ENCODE data around the gene MLPH. TPM values are rescaled to one million over a fixed set of nuclear protein-coding genes. Genes with fewer than 3 reads are reported as not detected.

Gene MLPH
- polyA plus RNA-seq, 1 of the 3 experiments (the other 2 are of a cell fraction), result 93.6 TPM

GRCh38 chr2:237565974-237566373, 78.9 kb downstream of the MLPH start (continued):
- TF ChIP-seq, protein P1, sequence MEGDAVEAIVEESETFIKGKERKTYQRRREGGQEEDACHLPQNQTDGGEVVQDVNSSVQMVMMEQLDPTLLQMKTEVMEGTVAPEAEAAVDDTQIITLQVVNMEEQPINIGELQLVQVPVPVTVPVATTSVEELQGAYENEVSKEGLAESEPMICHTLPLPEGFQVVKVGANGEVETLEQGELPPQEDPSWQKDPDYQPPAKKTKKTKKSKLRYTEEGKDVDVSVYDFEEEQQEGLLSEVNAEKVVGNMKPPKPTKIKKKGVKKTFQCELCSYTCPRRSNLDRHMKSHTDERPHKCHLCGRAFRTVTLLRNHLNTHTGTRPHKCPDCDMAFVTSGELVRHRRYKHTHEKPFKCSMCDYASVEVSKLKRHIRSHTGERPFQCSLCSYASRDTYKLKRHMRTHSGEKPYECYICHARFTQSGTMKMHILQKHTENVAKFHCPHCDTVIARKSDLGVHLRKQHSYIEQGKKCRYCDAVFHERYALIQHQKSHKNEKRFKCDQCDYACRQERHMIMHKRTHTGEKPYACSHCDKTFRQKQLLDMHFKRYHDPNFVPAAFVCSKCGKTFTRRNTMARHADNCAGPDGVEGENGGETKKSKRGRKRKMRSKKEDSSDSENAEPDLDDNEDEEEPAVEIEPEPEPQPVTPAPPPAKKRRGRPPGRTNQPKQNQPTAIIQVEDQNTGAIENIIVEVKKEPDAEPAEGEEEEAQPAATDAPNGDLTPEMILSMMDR (IDR thresholded peaks at IDR 0.05), result no peak
- TF ChIP-seq ZBTB33 (IDR thresholded peaks at IDR 0.05; ENCODE audit: borderline replicate concordance, low read depth) (no peak), IRF3 (IDR thresholded peaks at IDR 0.05; ENCODE audit: low read depth, low read length) (no peak), RFX5 (IDR thresholded peaks at IDR 0.05; ENCODE audit: low read length) (no peak), GATA2 (CRISPR knock-in tag; IDR thresholded peaks at IDR 0.05) (no peak), FOSL2 (IDR thresholded peaks at IDR 0.05; ENCODE audit: borderline replicate concordance, low read depth) (no peak)

- Histone ChIP-seq H3K36me3 (replicated peaks in 1 of 2; ENCODE audit: control insufficient read depth in 1 of 2, insufficient read depth in 2 of 2, low read length in 1 of 2) (no peaks in the 10 kb centered on the region), H3K27ac (ENCODE audit: low read depth in 2 of 2, low read length in 1 of 2) (no peak within 1 kb of the TSS), H3K4me3 (ENCODE audit: low read depth in 2 of 2, low read length in 1 of 2) (no peak within 1 kb of the TSS), H3K4me2 (no peak within 1 kb of the TSS), H3K27me3 (ENCODE audit: insufficient read depth) (no peaks in the 10 kb centered on the region), H3K9ac (no peak within 1 kb of the TSS), H3K9me2 (no peaks in the 10 kb centered on the region), H3K4me1 (ENCODE audit: control insufficient read depth in 1 of 2, insufficient read depth in 2 of 2, low read depth in 1 of 2, low read length in 1 of 2) (no peaks in the 10 kb centered on the region; a peak in 1 of 4 replicates), H3K9me3 (no peaks in the 10 kb centered on the region), H3K79me2 (ENCODE audit: insufficient read depth) (no peaks in the 10 kb centered on the region), H2AFZ (ENCODE audit: low read depth) (no peak within 1 kb of the TSS), H3F3A (replicated peaks; ENCODE audit: insufficient read depth) (no peaks in the 10 kb centered on the region), H4K20me1 (ENCODE audit: insufficient read depth) (no peaks in the 10 kb centered on the region)
- 83% methylated on average over 20 of the region's 32 CpGs for WGBS (ENCODE audit: low lambda C conversion rate)
- ChIA-PET CTCF (interaction anchor here (1.5 to 3.6 kb wide), 2 partner anchors 54 to 179 kb away, joined by 5 to 14 read pairs; no protein-coding TSS in a partner anchor), POLR2A (no interaction called here)
- no peak for TF ChIP-seq MEF2A (IDR thresholded peaks at IDR 0.05; ENCODE audit: borderline replicate concordance, low read depth)
- TF ChIP-seq FOSL2 (IDR thresholded peaks at IDR 0.05; ENCODE audit: borderline replicate concordance, low read depth), result no peak
- TF ChIP-seq, protein P2, sequence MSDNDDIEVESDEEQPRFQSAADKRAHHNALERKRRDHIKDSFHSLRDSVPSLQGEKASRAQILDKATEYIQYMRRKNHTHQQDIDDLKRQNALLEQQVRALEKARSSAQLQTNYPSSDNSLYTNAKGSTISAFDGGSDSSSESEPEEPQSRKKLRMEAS (IDR thresholded peaks at IDR 0.05; ENCODE audit: low read depth), result no peak
- TF ChIP-seq, protein P3, sequence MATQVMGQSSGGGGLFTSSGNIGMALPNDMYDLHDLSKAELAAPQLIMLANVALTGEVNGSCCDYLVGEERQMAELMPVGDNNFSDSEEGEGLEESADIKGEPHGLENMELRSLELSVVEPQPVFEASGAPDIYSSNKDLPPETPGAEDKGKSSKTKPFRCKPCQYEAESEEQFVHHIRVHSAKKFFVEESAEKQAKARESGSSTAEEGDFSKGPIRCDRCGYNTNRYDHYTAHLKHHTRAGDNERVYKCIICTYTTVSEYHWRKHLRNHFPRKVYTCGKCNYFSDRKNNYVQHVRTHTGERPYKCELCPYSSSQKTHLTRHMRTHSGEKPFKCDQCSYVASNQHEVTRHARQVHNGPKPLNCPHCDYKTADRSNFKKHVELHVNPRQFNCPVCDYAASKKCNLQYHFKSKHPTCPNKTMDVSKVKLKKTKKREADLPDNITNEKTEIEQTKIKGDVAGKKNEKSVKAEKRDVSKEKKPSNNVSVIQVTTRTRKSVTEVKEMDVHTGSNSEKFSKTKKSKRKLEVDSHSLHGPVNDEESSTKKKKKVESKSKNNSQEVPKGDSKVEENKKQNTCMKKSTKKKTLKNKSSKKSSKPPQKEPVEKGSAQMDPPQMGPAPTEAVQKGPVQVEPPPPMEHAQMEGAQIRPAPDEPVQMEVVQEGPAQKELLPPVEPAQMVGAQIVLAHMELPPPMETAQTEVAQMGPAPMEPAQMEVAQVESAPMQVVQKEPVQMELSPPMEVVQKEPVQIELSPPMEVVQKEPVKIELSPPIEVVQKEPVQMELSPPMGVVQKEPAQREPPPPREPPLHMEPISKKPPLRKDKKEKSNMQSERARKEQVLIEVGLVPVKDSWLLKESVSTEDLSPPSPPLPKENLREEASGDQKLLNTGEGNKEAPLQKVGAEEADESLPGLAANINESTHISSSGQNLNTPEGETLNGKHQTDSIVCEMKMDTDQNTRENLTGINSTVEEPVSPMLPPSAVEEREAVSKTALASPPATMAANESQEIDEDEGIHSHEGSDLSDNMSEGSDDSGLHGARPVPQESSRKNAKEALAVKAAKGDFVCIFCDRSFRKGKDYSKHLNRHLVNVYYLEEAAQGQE (IDR thresholded peaks at IDR 0.05; ENCODE audit: low read depth, low read length), result no peak
- DNase-seq, result no peak
Measured at GRCh38 chr2:237566401-237567235, 79.6 kb downstream of the MLPH start, which contains the start of gene PRLH. PRLH (plus strand) TSS chr2:237566574; CDS start chr2:237566574, 0 bp downstream.
